Stimulated activated naive CD4-positive, alpha-beta T cell (primary cell): ENCODE results near the gene GSE1.
"Not testable (repeated sequence)": the region's sequence is repeated elsewhere in the genome, so short reads cannot be mapped to it uniquely, and the experiment has no call there.

Experiments used
- DNase-seq, 6 experiments: peaks; one replicate each; lab custom pipeline; 2025; lab: John Stamatoyannopoulos, UW

Gene GSE1

DNA sequence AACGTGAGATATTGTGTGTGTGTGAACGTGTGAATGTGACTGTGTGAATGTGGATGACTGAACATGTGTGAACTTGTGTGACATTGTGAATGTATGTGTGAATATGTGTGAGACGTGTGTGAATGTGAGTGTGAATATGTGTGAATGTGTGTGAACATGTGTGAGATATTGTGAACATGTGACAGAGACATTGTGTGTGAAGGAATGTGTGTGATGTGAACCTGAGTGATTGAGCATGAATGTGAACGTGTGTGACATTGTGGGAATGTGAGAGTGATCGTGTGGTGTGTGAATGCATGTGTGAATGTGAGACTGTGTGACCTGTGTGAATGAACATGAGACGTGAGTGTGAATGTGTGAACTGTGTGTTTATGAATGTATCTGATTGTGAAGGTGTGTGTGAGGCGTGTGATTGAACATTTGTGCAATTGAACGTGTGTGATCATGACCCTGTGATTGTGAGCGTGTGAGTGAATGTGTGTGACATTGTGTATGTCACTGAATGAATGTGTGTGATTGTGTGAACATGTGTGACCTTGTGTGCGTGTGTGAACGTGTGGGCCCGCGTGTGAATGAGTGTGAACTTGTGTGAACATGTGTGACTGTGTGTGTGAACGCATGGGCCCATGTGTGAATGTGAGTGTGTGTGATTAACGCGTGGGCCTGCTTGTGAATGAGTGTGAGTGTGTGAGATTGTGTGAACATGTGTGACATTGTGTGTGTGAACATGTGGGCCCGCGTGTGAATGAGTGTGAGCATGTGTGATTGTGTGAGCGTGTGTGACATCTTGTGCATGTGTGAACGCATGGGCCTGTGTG lies 23.2 kb upstream of the GSE1 start:
- no peak for DNase-seq

DNA sequence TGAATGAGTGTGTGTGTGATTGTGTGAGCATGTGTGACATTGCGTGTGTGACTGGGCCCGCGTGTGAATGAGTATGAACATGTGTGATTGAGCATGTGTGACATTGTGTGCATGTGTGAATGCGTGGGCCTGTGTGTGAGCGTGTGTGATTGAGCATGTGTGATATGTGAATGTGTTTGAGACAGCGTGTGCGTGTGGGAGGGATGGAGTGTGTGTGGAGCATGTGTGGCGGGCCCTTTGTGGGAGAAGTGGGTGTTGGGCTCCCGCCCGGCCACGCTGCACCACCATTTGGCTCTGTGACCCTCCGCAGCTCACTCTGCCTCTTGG lies 22.7 kb upstream of the GSE1 start:
- DNase-seq, result no peak

- no peak for DNase-seq
Measured at GRCh38 chr16:85591381-85591780, 21.7 kb upstream of the GSE1 start.

GRCh38 chr16:85592277-85592676 lies 20.8 kb upstream of the GSE1 start:
- not testable (repeated sequence) for DNase-seq

DNA sequence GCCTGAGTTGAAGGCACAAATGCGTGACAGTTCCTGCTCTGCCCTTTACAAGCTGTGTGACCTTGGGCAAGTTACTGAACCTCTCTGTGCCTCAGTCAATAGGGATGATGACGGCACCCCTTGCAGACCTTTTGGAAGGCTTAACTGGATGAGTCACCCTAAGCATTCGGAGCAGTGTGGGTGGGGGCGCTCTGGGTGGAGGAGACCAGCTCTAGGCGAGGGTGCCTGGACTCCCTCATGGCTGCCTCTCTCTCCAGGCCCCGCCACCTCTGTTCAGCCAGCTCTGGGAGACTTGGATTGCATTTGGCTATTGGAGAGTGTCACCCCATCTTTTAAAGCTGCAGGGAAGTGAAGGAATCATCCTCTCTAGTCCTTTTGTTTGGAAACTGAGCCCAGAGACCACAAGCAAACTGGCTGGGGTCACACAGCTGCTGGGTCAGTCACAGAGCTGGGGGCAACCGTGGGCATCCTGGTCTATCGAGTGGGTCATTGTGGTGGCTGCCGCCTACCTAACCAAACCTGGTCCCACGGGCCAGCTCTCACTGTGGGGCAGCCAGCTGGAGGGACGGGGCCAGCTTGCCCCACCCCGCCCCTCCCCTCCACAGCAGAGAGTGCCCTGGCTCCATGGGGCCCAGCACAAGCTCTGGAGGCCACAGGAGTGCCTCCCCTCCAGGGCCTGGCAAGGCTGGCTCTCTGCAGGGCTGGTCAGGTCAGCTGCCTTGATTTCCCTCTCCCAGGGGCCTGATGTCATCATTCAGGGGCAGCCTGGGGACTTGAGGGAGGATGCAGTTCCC lies 20.2 kb upstream of the GSE1 start:
- DNase-seq, result no peak

GRCh38 chr16:85593494-85594221 lies 19.5 kb upstream of the GSE1 start:
- no peak for DNase-seq

DNA sequence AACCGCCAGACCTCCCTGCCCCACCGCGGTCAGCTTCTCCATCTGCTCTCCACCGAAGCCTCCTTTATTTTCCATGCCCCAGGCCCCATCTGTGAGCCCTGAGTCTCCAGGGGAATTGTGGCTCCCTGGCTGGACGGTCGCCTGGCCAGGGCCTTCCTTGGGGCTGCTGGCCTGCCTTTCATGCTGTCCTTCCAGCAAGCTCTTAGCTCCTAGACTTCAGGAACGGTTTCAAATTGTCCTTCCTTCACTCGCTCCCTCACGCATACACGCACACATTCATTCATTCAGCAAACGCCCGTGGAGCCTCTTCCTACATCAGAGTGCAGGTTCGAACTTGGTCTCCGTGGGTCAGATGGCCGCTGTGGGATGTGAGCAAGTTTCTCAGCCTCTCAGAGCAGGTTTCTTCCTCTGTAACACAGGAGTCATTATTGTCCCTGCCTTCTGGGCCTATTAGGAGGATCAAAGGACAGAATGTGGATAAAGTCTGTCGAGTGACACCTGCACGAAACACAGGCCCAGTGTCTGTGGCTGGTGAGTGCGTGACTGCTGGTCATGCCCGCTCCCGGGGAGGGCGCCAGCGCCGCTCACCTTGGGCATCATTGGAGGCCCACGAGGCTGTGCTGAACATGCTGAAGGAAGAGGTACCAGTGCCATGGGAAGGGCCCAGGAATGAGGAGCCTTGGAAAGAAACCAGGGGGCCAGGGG lies 18.7 kb upstream of the GSE1 start:
- DNase-seq, result no peak

DNA sequence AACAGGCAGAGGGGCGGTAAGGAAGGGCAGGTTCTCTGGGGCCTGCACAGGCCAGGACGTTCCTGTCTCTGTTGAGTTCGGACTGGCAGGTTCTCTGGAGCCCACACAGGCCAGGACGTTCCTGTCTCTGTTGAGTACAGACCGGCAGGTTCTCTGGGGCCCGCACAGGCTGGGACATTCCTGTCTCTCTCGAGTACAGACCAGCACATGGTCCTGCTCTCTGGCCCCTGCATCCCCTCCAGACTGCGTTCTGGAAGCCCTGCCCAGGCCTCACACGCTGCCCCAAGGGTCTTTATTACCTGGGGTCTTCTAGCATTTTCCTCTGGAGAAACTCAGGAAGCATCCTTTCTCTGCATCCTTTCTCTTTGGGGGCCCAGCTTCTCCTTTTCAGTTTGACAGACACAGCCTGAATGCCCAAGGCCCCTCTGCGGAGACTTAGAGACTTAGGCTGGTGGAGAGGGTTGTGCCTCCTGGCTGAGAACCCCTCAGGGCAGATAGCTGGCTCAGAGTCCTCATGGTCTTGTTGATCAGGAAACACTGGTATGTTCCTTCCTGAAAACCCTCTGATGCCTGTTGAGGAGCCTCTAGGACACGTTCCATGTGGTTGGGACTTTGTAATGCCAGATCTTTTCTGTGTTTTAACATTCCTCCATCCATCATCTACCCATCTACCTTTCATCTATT lies 18.0 kb upstream of the GSE1 start:
- no peak for DNase-seq

DNA sequence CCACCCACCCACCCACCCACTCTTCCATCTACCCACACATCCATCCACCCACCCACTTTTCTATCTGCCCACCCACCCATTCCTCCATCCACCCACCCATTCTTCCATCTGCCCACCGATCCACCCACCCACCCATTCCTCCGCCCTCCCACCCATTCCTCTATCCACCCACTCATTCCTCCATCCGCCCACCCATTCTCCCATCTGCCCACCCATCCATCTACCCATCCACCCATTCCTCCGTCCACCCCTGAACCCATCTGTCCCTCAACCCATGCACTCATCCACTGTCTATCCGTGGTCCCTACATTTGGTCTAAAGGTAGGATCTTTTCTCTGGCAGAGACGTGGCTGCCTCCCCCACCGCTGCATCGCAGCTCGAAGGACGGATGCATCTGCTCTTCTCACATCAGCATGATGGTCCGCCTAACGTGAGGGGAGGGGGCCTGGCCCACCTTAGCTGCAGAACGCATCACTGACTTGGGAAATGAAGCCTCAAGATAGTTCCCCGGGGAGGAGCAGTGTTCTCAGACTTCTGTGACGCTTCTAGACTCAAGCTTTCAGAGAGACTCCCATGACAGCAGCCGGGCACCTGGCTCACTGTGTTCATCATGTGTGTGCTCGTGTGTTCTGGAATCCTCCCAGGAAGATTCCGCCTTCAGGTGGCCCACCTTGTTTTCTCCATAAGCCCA lies 17.2 kb upstream of the GSE1 start:
- no peak for DNase-seq

- no peak for DNase-seq
Measured at GRCh38 chr16:85598141-85598540, 15.0 kb upstream of the GSE1 start.

GRCh38 chr16:85600078-85600477 lies 13.0 kb upstream of the GSE1 start:
- DNase-seq, result no peak

DNA sequence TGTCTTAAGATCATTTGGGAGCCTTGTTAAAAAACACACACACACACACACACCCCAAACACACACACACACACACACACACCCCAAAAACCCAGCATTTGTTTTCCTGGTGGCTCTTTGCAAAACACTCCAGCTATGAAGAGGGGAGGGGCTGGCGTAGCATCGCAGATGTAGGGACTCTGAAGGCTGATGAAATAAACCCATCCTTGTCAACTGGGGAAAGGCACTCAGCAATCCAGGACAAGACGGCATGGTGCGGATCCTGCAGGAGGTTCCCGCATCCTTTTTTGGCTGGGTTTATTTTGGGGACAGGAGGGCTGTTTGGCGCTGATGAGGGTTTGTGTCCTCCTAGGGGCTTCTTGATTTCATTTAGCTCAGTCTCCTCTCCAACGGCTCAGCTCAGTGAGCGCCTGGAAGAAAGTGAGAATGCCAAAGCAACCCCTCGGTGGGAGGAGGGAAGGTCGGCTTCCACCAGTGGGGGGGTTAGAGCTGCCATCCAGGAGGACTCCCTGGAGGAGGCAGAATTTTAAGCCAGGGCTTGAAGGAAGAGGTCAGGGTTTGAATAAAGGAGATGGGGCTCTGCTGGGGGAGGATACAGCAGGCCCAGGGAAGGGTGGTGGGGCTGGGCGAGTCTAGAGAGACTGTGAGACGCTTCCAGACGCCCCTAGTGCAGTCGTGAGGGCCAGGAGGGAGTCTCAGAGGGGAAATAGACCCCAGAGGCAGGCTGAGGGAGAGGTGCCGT lies 12.4 kb upstream of the GSE1 start:
- DNase-seq, result no peak

- no peak for DNase-seq
Measured at GRCh38 chr16:85601272-85601639, 11.9 kb upstream of the GSE1 start.

DNA sequence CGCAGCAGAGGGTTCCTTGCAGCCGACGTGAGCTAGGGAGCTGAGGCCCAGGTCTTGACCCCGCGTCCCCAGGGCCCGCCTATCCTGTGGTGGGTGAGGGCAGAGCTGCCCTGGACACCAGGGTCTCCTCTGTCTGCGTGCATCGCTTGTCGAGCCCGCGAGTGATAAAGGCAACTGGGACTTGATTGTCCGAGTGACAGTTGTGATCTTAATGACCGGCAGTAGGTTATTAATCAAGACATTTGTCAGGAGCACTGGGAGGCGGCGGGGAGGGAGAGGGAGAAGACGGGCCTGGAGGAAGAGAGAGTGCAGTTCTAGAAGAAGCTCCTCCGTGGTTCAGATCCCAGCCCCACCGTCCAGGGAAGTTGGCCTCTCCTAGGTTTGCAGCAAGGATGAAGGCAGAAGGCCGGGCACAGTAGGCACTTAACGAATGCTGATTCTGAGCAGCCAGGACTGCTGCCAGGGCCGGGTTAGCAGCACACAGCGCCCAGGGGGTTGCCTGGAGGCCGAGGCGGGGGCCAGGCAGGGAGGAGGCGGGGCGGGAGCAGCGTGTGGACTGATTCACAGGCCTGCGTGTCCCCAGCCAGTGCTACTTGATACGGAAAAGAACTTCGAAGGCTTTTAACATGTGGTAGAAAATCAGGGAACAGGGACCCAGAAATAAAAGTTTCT lies 11.3 kb upstream of the GSE1 start:
- DNase-seq, result no peak

DNA sequence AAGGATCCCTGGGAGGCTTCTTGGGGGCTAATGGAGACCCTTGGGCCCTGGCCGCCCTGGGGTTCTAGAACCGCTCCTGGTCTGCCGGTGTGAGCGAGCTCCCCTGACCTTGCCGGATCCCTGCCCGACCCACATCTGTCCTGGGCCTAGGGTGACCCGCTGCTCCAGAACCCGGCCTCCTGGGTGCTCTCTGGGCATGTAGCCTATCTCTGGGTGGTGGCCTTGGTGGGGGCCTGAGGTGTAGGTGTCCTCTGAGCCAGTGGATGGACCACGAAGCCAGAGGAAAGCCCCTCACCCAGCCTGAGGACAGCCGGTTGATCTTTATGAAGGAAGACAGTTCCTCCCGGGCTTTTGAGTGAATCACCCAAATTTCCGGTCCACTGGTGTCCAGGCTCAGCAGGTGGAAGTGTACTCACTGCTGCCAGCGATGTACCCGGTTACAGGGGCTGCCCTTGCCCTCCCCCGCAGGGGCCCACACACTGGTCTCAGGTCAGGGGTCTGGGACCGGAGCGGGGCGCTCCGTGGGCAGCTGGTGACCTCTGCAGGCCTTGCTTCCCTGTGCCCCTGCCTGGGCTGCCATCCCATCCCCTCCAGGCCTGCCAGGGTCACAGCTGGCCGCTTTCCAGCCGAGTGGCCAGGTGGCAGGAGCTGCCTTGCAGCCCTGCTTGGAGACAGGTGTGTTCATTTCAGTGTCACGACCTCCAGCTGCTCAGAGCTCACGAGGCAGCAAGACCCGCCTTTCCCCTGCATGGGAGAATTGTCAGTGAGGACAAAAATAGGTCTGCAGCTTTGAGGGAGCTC lies 10.5 kb upstream of the GSE1 start:
- no peak for DNase-seq

GRCh38 chr16:85603203-85603755 lies 9.8 kb upstream of the GSE1 start:
- DNase-seq, result no peak

DNA sequence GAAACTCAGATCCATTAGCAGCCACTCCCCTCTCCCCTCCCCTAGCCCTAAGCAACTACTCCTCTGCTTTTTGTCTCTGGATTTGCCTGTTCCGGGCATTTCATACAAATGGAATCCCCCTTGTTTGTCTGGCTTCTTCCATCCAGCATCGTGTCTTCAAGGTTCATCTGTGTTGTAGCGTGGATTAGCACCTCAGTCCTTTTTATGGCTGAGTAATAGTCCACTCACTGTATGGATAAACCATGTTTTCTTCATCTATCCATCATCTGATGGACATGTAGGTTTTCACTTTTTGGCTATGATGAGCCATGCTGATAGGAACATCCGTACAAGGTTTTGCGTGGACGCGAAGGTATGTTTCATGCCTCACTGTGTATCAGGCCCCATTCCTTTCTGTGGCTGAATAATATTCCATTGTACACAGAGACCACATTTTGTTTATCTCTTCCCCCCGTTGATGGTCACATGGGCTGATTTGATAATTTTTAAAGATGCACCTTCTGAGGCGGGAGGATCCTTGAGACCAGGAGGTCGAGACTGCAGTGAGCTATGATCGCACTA lies 8.9 kb upstream of the GSE1 start:
- DNase-seq, result no peak
